GM19372 (cell line): Measurements from ENCODE around the gene EXOC2.

Experiments
- ATAC-seq: cut with Tn5 transposase; IDR thresholded peaks from one replicate; pipeline ENCODE4 v1.9.1; 2021; ENCODE audit warnings: mild to moderate bottlenecking, low read depth, moderate library complexity; ENCODE audit not compliant: unreplicated experiment

Gene EXOC2

DNA sequence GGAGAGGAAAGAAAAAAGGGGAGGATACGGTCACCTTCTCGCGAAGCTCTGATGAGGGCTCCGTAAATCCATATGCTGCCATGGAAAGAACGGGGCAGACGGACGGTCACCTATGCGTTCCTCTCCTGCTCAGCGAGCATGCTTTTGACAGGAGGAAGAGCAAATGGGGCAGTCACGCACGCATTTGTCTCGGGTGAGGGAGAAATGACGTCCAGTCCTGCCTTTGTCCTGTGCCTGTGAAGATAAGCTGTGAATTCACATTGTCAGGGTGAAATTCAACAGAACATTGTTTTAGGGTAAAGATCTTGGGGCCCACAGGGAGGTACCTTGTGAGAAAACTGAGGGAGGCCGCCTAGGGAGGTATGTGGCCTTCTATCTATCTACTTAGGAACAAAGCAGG is 217.6 kb downstream of the EXOC2 start:
- no peak for ATAC-seq

DNA sequence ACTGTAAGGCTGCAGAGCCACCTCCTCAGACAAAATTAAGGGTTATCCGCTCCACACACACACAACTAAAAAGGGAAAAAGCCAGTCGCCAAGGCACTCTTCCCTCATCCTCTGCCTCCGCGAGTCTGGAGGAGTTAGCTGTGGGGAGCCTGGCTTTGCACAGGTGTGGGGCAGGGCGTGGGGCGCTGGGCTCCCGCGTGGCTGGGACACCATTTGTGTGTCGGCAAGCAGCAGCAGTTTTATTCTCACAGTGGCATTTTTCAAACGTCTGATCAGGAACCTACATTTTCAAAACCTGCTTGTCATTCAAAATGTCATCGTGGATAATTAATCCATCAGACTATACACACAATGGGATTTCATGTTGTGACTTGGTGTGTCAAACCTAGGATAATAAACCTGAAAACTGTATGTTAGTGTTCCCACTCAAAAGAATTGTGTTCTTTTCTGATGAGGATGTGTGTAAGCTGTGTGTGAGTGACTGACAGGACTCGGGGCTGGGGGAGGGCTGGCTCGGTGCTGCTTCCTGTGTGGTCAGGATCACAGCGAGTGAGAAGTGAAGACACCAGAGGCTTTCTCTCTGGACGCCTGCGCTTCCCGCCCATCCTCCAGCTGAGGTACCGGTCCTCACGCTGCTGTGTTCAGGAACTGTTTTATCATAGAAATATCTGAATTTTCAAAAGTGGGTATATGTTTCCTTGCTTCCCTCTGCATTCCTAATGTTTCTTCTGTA is 218.3 kb downstream of the EXOC2 start:
- peak; percentile 90 for ATAC-seq

DNA sequence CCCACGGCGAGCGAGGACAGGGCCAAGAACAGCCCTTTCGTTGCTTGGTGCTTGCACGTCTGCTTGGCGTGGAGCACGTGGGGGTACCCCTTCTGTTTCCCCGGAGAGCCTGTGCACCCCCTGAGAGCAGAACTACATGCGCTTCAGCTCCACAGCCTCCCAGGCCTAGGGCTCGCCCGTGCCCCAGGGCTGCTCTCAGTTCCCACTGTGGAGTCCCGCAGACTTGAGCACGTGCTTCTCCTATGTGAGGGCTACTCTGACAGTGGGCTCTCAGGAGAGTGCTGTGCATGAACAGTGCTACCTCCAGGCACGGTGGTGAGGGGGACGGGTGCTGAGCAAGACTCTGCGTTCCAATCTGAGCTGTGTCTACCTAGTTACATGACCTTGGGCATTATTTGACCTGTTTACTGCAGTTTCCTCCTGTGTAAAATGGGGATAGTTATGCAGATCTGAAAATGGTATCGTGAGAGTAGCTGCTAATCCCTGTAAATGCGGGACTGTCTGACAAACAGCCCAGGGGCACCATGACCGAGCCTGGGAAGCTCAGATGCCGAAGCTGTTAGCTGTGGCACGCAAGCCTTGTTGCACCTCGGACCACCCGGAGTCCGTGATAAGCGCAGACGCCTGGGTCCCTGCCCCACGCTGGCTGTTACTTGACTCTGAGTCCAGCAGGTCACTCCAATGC is 219.0 kb downstream of the EXOC2 start:
- no peak for ATAC-seq

DNA sequence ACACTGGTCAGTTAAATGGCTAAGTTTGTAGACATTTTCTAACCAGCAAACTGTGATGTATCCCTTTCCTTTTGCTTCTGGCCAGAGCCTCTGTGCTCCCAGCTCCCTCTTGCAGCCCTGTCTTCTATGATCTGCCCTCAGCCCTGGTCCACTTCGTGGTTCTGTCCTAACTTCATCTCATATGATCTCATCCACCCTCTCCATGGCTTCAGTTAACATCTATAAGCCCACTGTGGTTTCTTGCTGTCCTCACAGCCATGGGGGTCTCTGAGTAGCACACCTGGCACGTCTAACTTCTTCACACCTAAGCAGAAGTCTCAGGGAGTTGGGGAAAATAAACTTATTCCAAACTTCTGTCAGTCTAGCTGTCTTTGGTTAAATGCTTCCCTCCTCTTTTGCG is 219.6 kb downstream of the EXOC2 start:
- ATAC-seq = no peak

DNA sequence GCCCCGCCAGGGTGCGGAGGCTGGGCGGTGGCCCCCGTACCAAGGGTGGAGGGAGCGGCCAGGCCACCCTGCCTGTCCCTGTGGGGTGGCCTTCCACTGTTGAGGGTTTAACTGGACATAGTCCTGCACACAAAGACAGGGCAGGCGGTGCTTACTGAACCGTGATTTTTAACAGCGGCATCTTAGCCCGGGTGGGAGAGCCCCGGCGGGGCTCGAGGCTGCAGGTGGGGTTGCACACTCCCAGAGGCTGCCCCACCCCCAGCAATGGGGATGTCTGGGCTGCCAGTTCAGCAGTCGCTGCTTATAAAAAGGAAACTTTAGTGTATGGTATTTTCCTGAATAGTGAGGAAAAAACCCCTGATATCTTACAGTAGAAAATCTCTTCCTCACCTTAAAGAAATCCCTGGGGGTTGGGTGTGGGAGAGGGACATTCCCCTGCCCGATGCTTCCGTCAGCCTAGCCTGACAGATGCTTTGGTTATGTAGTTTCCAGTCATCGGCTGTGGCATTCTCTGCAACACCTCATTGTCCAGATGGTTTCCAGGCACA is 222.0 kb downstream of the EXOC2 start:
- no peak for ATAC-seq

DNA sequence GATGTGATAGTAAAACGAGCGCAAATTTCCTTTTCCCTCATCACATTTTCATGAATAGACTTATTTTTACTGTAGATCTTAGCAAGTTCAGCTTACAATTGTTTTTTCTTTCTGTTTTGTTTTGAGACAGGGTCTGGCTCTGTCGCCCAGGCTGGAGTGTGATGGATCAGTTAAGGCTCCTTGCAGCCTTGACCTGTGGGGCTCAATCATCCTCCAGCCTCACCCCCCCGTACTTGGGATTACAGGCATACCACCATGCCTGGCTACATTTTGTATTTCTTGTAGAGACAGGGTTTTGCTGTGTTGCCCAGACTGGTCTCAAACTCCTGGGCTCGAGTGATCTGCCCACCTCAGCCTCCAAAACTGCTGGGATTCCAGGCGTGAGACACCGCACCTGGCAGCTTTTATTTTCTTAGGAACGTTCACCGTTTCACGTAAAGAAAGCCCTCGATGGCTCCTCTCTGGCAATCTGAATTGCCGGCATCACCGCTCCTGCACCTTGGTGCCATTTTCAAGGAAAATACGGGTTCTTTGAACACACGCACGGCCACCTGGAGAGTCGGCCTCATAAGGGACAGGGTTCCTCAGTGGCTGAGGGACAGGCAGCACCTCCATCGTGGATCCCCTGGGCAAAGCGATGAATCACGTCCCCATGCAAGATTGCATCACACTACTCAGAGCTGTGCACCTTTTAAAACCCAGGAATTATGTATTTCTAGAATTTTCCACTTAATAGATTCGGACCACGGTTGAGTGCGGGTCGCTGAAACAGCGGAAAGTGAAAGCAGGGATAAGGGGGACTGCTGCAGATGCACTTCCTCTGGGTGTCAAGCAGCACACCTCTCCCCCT is 222.7 kb downstream of the EXOC2 start:
- no peak for ATAC-seq

DNA sequence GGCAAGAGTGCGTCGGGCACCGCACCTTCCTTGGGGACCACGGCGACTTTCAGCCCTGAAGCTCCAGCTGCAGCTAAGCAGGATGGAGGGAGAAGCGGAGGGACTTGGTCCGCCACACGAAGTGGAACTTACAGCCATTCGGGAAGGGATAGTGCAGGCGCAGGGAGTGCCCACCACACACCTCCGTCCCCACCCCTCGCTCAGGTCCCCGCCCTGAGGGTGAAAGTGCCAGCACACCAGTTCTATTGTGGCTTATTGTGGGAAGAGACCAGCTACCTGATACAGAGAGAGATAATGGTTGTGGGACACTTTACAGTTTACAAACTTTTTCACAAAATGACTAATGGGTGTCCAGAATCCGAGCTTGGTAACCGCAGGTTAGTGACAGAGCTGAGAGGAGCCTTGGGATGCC is 225.3 kb downstream of the EXOC2 start:
- ATAC-seq = no peak

DNA sequence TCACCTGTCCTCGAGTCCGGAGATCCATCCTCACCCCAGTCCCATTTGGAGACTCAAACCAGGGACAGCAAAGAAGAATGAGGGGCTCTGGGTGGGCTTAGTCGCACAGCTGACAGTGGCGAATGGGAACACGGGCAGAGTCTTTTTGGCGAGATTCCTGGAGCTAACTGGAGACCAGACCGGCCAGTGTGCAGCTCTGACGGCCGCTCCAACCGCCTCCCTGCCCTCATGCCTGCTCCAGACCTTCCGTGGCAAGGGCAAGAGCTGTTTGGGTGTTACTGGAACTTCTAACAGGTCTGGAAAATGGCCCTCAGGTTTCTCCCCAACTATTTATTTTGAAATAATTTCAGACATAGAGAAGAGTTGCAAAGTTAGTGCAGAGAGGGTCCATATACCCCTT is 225.8 kb downstream of the EXOC2 start:
- ATAC-seq = no peak

DNA sequence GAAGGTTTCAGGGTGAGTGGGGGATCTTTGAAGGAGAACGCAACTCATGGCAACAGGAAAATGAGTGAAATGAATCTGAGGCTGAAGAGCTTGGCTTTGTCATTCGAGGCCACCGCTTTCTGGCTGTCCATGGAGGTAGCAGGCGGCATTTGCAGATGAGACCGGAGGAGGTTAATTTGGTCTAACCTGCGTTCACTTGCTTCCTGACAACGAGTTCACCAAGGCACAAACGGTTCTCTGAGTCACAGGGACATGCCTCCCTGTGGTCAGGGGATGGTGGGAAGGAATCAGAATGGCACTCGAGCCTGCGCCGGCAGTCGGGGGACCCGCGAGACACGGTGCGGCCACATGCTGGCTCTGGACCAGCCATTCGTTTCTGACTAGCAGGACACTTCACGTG is 226.4 kb downstream of the EXOC2 start:
- ATAC-seq = no peak

DNA sequence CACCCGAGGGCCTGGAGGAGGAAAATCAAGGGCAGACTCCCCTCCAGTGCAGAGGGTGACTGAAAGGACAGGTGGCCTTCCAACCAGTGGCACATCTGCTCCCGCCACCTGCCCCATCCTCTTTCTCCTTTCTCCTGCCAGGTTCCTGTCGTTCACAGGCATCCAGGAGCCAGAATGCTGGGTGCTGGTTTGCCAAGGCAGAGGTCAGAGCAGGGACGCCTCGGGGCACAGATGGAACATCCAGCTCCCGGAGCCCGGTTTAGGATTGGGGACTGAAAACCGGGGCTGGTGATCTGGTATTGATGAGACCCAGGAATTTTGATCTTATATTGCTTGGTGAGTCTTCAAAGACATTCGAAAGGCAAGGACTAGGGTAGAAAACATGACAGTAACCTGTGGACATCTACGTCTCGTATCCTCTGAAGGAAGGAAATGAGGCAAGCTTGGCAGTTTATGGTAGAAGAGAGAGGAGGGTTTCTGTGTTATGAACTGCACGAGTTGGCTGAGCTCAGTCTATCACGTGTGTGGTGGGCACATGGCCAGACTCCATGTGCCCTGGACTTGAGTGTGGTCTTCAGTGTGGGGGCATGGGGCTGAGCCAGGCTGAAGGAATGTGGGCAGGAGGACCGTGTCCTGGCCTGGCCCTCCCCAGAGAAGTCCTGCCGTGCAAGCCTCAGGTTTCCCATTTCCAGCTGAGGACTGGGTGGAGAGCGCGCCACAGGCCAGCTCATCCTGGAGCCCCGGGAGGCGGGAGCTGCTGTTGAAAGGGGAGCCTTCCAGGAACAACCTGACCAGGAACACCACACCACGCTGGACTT is 227.2 kb downstream of the EXOC2 start:
- no peak for ATAC-seq

DNA sequence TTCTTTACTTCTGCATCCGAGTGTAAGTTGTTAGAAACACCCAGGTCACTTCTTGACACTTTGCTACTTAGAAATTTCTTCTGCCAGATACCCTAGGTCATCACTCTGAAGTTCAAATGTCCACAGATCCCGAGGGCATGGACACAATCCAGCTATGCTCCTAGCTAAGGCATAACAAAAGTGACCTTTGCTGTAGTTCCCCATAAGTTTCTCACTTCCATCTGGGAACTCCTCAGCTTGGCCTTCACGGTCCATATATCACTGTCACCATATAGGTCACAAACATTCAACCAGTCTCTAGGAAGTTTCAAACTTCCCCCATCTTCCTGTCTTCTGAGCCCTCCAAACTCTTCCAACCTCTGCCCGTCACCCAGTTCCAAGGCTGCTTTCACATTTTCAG is 236.1 kb downstream of the EXOC2 start:
- ATAC-seq = no peak

DNA sequence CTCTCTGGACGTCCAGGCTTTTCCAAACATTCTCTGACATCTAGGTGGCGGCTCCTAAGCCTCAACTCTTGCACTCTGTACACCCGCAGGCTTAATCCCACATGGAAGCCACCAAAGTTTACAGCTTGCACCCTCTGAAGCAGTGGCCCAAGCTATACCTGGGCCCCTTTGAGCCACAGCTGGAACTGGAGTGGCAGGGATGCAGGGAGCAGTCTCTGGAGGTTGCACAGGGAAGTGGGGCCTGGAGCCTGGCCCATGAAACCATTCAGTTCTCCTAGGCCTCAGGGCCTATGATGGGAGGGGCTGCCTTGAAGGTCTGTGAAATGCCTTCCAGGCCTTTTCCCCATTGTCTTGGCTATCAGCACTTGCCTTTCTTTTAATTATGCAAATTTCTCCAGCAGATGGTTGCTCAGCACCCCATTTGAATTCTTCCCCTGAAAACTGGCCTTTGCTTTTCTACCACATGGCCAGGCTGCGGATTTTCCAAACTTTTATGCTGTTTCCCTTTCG is 236.5 kb downstream of the EXOC2 start:
- no peak for ATAC-seq

DNA sequence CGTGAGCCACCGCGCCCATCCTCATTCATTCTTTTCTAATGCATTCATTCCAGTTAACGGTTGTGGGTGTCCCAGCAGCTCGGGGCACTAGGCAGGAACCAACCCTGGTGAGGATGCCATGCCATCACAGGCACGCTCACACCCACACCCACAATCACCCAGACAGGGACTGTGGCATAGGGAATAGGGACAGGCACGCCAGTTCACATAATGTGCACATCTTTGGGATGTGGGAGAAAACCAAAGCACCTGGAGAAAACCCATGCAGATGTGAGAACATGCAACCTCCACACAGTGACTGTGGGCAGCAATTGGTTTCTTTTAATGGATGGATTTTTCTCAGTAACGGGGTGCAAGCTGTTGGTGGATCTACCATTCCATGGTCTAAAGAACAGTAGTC is 237.1 kb downstream of the EXOC2 start:
- no peak for ATAC-seq

DNA sequence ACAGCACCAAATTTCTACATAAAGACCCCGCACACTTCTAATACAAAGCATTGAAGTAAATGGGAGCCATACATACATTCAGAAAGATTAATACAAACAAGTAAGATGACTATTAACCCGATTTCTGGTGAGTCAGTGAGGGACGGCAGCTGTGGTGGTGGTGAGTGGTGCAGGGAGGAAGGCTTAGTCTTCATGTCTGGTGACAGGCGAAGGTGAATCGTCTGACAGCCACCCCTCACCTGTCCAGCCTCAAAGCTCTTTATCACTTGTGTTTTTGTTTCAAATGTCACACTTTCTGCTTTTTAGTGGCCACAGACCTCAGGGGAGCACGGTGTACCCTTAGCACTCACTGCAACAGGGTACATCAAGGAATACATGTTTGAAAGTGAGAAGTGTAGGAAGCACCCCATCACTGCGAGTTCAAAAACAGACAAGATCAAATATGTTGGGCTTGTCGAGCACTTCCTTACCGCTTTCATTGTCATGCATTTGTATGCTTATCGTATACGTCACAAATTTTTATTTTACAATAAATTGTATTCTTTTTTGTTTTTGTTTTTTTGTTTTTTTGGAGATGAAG is 237.8 kb downstream of the EXOC2 start:
- no peak for ATAC-seq

DNA sequence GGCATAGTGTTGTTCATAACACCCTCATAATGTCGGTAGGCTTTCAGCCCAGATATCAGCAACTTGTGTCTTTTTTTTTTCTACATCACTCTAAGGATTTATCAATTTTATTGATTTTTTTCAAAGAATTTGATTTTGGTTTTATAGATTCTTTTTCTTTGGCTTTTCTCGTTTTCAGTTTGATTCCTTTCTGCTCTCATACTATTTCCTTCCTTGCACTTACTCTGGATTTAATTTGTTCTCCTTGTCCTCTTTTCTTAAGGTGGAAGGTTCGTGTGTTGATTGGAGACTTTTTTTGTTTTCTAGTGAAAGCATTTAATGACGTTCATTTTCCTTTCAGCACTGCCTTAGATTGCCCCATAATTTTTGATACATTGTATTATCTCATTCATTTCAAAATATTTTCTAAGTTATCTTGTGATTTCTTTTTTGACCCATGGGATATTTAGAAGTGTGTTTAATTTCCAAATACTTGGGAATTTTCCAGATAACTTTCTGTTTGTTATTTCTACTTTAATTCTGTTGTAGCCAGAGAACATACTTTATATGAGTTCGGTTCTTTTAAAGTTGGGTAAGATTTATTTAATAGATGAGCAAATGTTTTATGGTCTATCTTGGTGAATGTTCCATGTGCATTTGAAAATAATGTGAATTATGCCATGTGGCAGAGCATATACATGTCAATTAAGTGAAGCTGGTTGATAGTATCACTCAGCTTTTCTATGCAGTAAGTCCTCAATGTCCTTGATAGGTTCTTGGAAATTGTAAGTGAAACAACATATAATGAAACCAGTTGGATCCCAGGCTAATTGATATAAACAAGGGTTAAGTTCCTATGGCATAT is 238.6 kb downstream of the EXOC2 start:
- ATAC-seq = no peak

DNA sequence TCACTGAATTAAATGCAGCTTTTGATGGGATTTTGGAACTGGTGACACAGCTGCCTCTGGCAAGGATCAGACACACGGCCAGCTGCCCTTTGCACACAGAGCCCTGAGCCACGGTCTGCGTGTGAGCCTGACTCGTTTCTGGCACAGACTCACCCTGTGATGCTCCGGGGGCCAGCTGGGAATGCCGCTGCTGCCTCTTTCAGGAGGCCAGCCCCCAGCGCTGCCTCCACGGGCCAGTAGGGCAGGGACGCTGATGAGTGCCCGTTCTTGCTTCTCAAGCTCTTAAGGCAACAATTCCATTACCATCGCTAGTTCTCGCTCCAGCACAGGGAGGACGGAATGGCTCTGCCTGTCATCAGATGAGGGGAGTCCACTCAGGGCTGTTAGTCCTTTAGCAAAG is 239.8 kb downstream of the EXOC2 start:
- no peak for ATAC-seq

DNA sequence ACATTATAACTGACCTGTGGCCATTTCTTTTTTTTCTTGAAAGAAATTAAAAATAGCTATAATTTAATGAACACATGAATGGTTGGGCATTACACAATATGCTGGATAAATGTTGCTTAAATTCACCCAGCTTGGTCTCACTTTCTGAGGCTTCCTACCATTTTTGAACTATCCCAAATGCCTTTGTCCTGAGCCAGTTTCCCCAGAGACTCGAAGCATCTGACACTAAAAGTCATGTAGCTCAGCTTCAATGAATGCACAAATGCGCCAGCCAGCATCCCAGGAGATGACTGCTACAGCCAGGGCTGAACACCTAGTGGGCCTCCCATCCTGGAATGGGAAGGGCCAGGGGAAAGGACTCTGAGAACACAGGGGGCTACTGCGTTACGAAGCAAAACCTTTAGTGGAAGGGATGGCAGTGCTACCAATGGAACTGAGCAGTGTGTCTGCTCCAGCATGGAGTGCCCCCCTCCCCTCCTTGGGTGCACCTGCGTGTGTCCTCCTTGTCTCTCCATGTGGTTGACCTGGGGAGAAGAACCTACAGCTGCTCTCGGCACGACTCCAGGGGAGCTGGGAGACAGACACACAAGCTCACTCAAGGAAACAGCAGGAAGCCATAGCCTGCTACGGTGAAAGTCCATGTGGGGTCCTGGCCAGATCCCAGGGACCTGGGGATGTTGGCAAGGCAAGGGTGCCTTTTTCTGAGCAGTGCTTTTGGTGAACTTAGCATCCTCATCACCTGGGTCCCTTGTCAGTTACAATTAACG is 240.5 kb downstream of the EXOC2 start:
- no peak for ATAC-seq

DNA sequence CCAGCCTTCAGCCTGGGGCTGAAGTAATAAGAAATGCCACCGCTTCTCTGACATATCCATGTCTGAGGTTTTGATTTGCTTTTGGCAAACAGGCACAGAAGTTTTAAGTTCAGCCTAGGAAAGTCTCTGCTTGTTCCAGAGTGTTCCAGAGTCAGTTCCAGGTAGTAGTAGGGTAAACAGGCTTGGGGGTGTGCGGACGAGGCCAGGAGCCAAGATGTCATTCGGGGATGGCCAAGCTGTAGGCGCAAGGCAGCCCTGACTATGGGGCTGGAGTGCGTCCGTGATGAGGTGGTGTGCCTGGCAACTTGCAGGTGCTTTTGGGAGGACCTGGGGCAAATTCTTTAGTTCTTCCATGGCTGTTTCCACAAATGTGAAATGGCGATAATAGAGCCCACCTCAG is 241.1 kb downstream of the EXOC2 start:
- no peak for ATAC-seq
